Ascending aorta (tissue), 2 donors: Measurements from ENCODE around the gene LRRC32. TPM values are rescaled to one million over a fixed set of nuclear protein-coding genes. Genes with fewer than 3 reads are reported as not detected.
A peak's percentile ranks its signal among the peaks of the same experiment; 100 is the strongest.
"Not testable (repeated sequence)": the region's sequence is repeated elsewhere in the genome, so short reads cannot be mapped to it uniquely, and the experiment has no call there.

ENCODE experiments used
- DNase-seq, 2 donors: peaks; one replicate each; pipeline ENCODE4 v3.0.0-alpha.2; 2019; ENCODE audit warnings: low spot score in 2 of 2
- H3K27ac ChIP-seq, 2 donors: fragments of 200-600 bp; sonication (generic); one replicate each; pipeline ENCODE4 v1.5.1; 2016 to 2017; ENCODE audit warnings: mild to moderate bottlenecking in 1 of 2
- H3K27me3 ChIP-seq: fragments of 200-600 bp; sonication (generic); one replicate; pipeline ENCODE4 v1.5.1; 2017
- H3K36me3 ChIP-seq, 2 donors: fragments of 200-600 bp; sonication (generic); one replicate each; pipeline ENCODE4 v1.5.1; 2016
- H3K4me1 ChIP-seq, 2 donors: fragments of 200-600 bp; sonication (generic); one replicate each; pipeline ENCODE4 v1.5.1; 2016 to 2017; ENCODE audit warnings: mild to moderate bottlenecking in 1 of 2
- H3K4me3 ChIP-seq, 2 donors: fragments of 200-600 bp; sonication (generic); one replicate each; pipeline ENCODE4 v1.5.1; 2016 to 2017; ENCODE audit warnings: mild to moderate bottlenecking in 1 of 2
- H3K9me3 ChIP-seq, 2 donors: fragments of 200-600 bp; sonication (generic); one replicate each; pipeline ENCODE4 v1.5.1; 2016
- intact Hi-C: fragments of 100-400 bp; cut with DNase I; formaldehyde crosslinking; loops from one replicate; pipeline ENCODE4 v1.15.1; 2023
- total RNA-seq: library from RNA; depleted of rRNA; stranded (reverse); fragments of >200 nt; gene quantifications from one replicate; pipeline ENCODE4 v1.1.0, GENCODE V29; 2016
- TF ChIP-seq, protein P1 (sequence below), 3 experiments: fragments of 200-600 bp in 2 of 3; fragments of 450-650 bp in 1 of 3; sonication (generic) in 2 of 3; IDR thresholded peaks; one replicate each; pipeline ENCODE4 v1.5.1; 2016 to 2019; ENCODE audit warnings: antibody characterized with exemption in 3 of 3, mild to moderate bottlenecking in 1 of 3, moderate library complexity in 1 of 3

LRRC32 gene
- total RNA-seq, 1 donor from 2014 or later: 280 TPM

DNA sequence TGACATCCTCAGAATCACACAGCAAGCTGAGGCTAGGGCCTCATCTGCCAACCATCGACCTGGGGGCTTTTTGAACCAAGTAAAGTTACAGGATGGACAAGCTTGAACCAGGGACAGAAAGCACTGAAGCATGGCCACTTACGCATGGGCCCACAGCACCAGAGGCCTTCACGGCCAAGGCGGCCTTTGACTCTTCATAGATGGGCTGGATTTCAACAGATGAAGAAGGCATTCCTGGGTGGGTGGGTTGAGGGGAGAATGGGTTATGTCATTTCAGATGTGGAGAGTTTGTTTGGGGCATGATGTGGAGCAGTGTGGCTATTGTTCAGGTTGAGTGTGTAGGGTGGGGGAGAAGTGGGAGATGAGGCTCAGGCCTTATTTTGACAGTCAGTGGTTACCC lies 60.2 kb downstream of the LRRC32 start:
- DNase-seq: no peak

DNA sequence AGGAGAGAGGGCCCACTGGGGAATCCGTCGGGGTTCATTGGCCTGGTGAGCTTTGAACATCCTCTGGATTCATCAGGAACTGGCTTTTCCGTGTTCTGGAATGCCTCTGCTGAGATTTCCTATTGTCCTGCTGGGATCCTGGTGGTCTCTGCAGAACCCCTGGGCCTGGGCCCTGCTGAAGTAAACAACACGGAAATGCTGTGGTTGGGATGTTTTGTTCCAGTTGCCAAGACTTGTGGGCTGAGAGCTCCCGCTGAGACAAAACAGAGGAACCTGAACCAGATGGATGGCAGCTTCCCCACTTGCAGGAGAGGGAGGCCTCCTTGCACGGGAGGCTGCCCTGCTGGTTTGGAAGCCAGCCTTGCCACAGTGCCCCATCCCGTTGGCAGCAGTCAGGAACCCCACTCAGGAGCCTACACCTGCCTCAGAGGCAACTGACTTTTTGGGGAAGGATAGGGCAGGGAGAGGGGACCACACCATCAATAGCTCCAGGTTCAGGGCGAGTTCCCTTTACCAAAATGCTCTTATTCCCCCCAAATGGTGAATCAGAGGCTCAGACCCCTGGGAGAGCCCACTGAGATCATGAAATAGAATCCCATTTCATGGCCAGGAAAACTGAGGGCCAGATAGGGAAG lies 60.7 kb downstream of the LRRC32 start:
- DNase-seq: no peak
- Histone ChIP-seq H3K4me1 (peaks cover 17 to 50% of the 10 kb centered on the region in 2 donors), H3K27me3 (no peaks in the 10 kb centered on the region), H3K27ac (peak overlapping the region; percentile 48 to 63), H3K36me3 (no peaks in the 10 kb centered on the region), H3K9me3 (no peaks in the 10 kb centered on the region), H3K4me3 (no peak overlapping the region)
- TF ChIP-seq, protein P1, sequence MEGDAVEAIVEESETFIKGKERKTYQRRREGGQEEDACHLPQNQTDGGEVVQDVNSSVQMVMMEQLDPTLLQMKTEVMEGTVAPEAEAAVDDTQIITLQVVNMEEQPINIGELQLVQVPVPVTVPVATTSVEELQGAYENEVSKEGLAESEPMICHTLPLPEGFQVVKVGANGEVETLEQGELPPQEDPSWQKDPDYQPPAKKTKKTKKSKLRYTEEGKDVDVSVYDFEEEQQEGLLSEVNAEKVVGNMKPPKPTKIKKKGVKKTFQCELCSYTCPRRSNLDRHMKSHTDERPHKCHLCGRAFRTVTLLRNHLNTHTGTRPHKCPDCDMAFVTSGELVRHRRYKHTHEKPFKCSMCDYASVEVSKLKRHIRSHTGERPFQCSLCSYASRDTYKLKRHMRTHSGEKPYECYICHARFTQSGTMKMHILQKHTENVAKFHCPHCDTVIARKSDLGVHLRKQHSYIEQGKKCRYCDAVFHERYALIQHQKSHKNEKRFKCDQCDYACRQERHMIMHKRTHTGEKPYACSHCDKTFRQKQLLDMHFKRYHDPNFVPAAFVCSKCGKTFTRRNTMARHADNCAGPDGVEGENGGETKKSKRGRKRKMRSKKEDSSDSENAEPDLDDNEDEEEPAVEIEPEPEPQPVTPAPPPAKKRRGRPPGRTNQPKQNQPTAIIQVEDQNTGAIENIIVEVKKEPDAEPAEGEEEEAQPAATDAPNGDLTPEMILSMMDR (IDR thresholded peaks at IDR 0.05): no peak
- intact Hi-C loops: loop anchor here (5.0 kb wide), 2 partner anchors 62 to 162 kb away; partner anchors contain the start of gene LRRC32

More for the DNA sequence above, 60.2 kb downstream of the LRRC32 start:
- Histone ChIP-seq H3K36me3 (no peaks in the 10 kb centered on the region), H3K4me1 (peaks cover 20 to 50% of the 10 kb centered on the region in 2 donors), H3K27ac (peak overlapping the region; percentile 48 to 63), H3K4me3 (no peak overlapping the region), H3K9me3 (no peaks in the 10 kb centered on the region), H3K27me3 (no peaks in the 10 kb centered on the region)
- intact Hi-C loops: loop anchor here (5.0 kb wide), 2 partner anchors 62 to 162 kb away; partner anchors contain the start of gene LRRC32
- TF ChIP-seq, protein P1 (IDR thresholded peaks at IDR 0.05): no peak

- H3K27me3 ChIP-seq, H3K36me3 ChIP-seq, H3K9me3 ChIP-seq, intact Hi-C loops, H3K4me3 ChIP-seq, H3K27ac ChIP-seq, DNase-seq: not testable (repeated sequence)
- H3K4me1 ChIP-seq: peaks cover 13 to 52% of the 10 kb centered on the region in 2 donors
These were observed 61.6 kb downstream of the LRRC32 start for GRCh38 chr11:76608879-76609460.

DNA sequence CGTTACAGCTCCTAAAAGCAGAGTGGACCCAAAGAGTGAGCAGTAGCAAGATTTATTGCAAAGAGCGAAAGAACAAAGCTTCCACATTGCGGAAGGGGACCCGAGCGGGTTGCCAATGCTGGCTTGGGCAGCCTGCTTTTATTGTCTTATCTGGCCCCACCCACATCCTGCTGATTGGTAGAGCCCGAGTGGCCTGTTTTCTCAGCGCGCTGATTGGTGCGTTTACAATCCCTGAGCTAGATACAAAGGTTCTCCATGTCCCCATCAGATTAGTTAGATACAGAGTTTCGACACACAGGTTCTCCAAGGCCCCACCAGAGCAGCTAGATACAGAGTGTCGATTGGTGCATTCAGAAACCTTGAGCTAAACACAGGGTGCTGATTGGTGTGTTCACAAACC lies 62.3 kb downstream of the LRRC32 start:
- intact Hi-C loops, H3K4me3 ChIP-seq: not testable (repeated sequence)

More for the DNA sequence above, 62.3 kb downstream of the LRRC32 start:
- H3K9me3 ChIP-seq, H3K27ac ChIP-seq, H3K27me3 ChIP-seq, DNase-seq, H3K36me3 ChIP-seq: not testable (repeated sequence)
- peaks cover 10 to 45% of the 10 kb centered on the region in 2 donors for H3K4me1 ChIP-seq

Other genes starting within 250 kb of the LRRC32 start
- gene EMSY, start 225.7 kb downstream of the LRRC32 start, total RNA-seq: 7.5 TPM
- 121 TPM for gene TSKU, start 112.6 kb upstream of the LRRC32 start, total RNA-seq
- gene ACER3, start 190.2 kb upstream of the LRRC32 start, total RNA-seq: 10.5 TPM